Motor neuron (in vitro differentiated cells): Measurements from ENCODE around the gene PADI1. TPM values are rescaled to one million over a fixed set of nuclear protein-coding genes. Genes with fewer than 3 reads are reported as not detected.

Source experiments
- ATAC-seq, 8 experiments: fragments of 200-7000 bp; cut with Tn5 transposase; replicated peaks in 6 of 8; 2 replicates each; pipeline ENCODE4 v1.8.0; 2021; ENCODE audit warnings: mild to moderate bottlenecking in 8 of 8, moderate library complexity in 8 of 8
- H3K27ac ChIP-seq, 2 donors: fragments of 250-450 bp; sonication (Bioruptor Pico); 2 replicates each; pipeline ENCODE4 v1.9.0; 2021; ENCODE audit warnings: antibody characterized with exemption in 2 of 2, mild to moderate bottlenecking in 2 of 2, moderate library complexity in 1 of 2
- H3K4me1 ChIP-seq, 2 donors: fragments of 250-450 bp; sonication (Bioruptor Pico); replicated peaks in 1 of 2; 2 replicates each; pipeline ENCODE4 v1.6.1; 2021; ENCODE audit warnings: antibody characterized with exemption in 2 of 2, mild to moderate bottlenecking in 2 of 2, moderate library complexity in 1 of 2
- H3K4me3 ChIP-seq, 5 donors: fragments of 250-450 bp; sonication (Bioruptor Pico); 2 replicates each; pipeline ENCODE4 v1.9.0; 2021; ENCODE audit warnings: antibody characterized with exemption in 5 of 5, mild to moderate bottlenecking in 5 of 5, moderate library complexity in 4 of 5
- WGBS, 10 experiments: fragments of 450-650 bp; shearing (Covaris generic); methylation state at CpG; one replicate each; pipeline ENCODE4 v1.0.0; 2022; 5-methylcytosine and 5-hydroxymethylcytosine counted together
- in situ Hi-C, 9 experiments: fragments of 400-800 bp; cut with MboI; loops; one replicate each; pipeline ENCODE4 v1.15.0; 2021; ENCODE audit warnings: low sequenced_read_pairs in 9 of 9, low pct_unique_long_range_greater_than_20kb in 2 of 9; ENCODE audit not compliant: unreplicated experiment in 9 of 9
- total RNA-seq, 8 experiments: library from RNA; unstranded; fragments of 300-600 nt; gene quantifications; 2 replicates each; pipeline versions ENCODE4 v1.2.3 to v1.2.4, GENCODE V29; 2022

PADI1 gene
- total RNA-seq, 8 experiments from 2014 or later = 0.05 to 1.1 (median 0.29) TPM; not detected in 1

GRCh38 chr1:17167041-17167785 is 37.7 kb upstream of the PADI1 start:
- H3K4me1 ChIP-seq = no peaks in the 10 kb centered on the region
- ATAC-seq = peak in 2 of 8 experiments; percentile 23 to 82
- H3K27ac ChIP-seq = no peak overlapping the region
- H3K4me3 ChIP-seq = no peak overlapping the region
- 11 to 17% methylated on average over 1 of the region's 4 CpGs; no CpG with 5 or more reads in 8 of the 10 experiments for WGBS, 10 experiments
- in situ Hi-C loops = no loop called here

GRCh38 chr1:17167786-17168090 is 37.2 kb upstream of the PADI1 start:
- Histone ChIP-seq H3K27ac (no peak overlapping the region), H3K4me1 (no peaks in the 10 kb centered on the region), H3K4me3 (no peak overlapping the region)
- 33 to 100% (median 79%) methylated on average over 1 to 5 of the region's 5 CpGs; no CpG with 5 or more reads in 4 of the 10 experiments for WGBS, 10 experiments
- in situ Hi-C loops = no loop called here
- no peak for ATAC-seq

GRCh38 chr1:17168091-17168876 is 36.6 kb upstream of the PADI1 start:
- in situ Hi-C loops = no loop called here
- ATAC-seq = no peak
- H3K4me3 ChIP-seq = no peak overlapping the region
- WGBS, 10 experiments = 24 to 83% (median 67%) methylated on average over 1 to 13 of the region's 13 CpGs
- no peaks in the 10 kb centered on the region for H3K4me1 ChIP-seq
- H3K27ac ChIP-seq = no peak overlapping the region

- no peak for ATAC-seq
- in situ Hi-C loops = no loop called here
- Histone ChIP-seq H3K27ac (no peak overlapping the region), H3K4me3 (no peak overlapping the region), H3K4me1 (no peaks in the 10 kb centered on the region)
Measured at GRCh38 chr1:17170571-17170970, 34.4 kb upstream of the PADI1 start.

- Histone ChIP-seq H3K27ac (no peak overlapping the region), H3K4me1 (no peaks in the 10 kb centered on the region), H3K4me3 (no peak overlapping the region)
- WGBS, 10 experiments = 27 to 75% (median 61%) methylated on average over 1 to 3 of the region's 3 CpGs; no CpG with 5 or more reads in 2 of the 10 experiments
- in situ Hi-C loops = no loop called here
- no peak for ATAC-seq
Measured at GRCh38 chr1:17173217-17173616, 31.7 kb upstream of the PADI1 start.

GRCh38 chr1:17176306-17177061 is 28.4 kb upstream of the PADI1 start:
- WGBS, 10 experiments = 13 to 100% (median 91%) methylated on average over 1 to 6 of the region's 6 CpGs; no CpG with 5 or more reads in 1 of the 10 experiments
- ATAC-seq = no peak
- Histone ChIP-seq H3K4me3 (no peak overlapping the region), H3K4me1 (no peaks in the 10 kb centered on the region), H3K27ac (no peak overlapping the region)
- in situ Hi-C loops = no loop called here

- no peak for ATAC-seq
- 13 to 100% (median 65%) methylated on average over 1 of the region's 1 CpG for WGBS, 10 experiments
- in situ Hi-C loops = no loop called here
- Histone ChIP-seq H3K4me1 (peaks cover 0 to 5% of the 10 kb centered on the region in 2 donors), H3K27ac (no peak overlapping the region), H3K4me3 (no peak overlapping the region)
Measured at GRCh38 chr1:17177651-17178050, 27.3 kb upstream of the PADI1 start.

- WGBS, 10 experiments = 50 to 100% (median 81%) methylated on average over 1 to 6 of the region's 6 CpGs; no CpG with 5 or more reads in 2 of the 10 experiments
Measured at GRCh38 chr1:17181781-17182464, 23.0 kb upstream of the PADI1 start.

GRCh38 chr1:17183388-17184160 is 21.4 kb upstream of the PADI1 start:
- H3K4me3 ChIP-seq = no peak overlapping the region
- 20 to 98% (median 70%) methylated on average over 1 to 6 of the region's 12 CpGs; no CpG with 5 or more reads in 4 of the 10 experiments for WGBS, 10 experiments
- no peak for ATAC-seq

More at GRCh38 chr1:17181781-17182464, 23.0 kb upstream of the PADI1 start:
- in situ Hi-C loops = no loop called here
- ATAC-seq = peak in 3 of 8 experiments; percentile 10 to 65 (median 61)
- Histone ChIP-seq H3K27ac (no peak overlapping the region), H3K4me3 (no peak overlapping the region), H3K4me1 (peaks cover 0 to 11% of the 10 kb centered on the region in 2 donors)

GRCh38 chr1:17184161-17184665 is 20.7 kb upstream of the PADI1 start:
- peaks cover 0 to 15% of the 10 kb centered on the region in 2 donors for H3K4me1 ChIP-seq
- 74 to 87% (median 80%) methylated on average over 2 to 5 of the region's 7 CpGs; no CpG with 5 or more reads in 7 of the 10 experiments for WGBS, 10 experiments
- H3K4me3 ChIP-seq = no peak overlapping the region
- H3K27ac ChIP-seq = no peak overlapping the region
- ATAC-seq = no peak
- in situ Hi-C loops = no loop called here

More at GRCh38 chr1:17183388-17184160, 21.4 kb upstream of the PADI1 start:
- in situ Hi-C loops = no loop called here
- H3K4me1 ChIP-seq = peaks cover 0 to 15% of the 10 kb centered on the region in 2 donors
- H3K27ac ChIP-seq = no peak overlapping the region

- in situ Hi-C loops = no loop called here
- ATAC-seq = no peak
- H3K4me1 ChIP-seq = peaks cover 0 to 15% of the 10 kb centered on the region in 2 donors
- WGBS, 10 experiments = 40 to 100% (median 82%) methylated on average over 1 to 8 of the region's 13 CpGs; no CpG with 5 or more reads in 1 of the 10 experiments
- H3K4me3 ChIP-seq = no peak overlapping the region
- no peak overlapping the region for H3K27ac ChIP-seq
Measured at GRCh38 chr1:17184822-17185484, 20.0 kb upstream of the PADI1 start.
